H9 (cell line): ENCODE data around the gene MDGA2. TPM values are rescaled to one million over a fixed set of nuclear protein-coding genes. Genes with fewer than 3 reads are reported as not detected.
"Not testable (repeated sequence)": the region's sequence is repeated elsewhere in the genome, so short reads cannot be mapped to it uniquely, and the experiment has no call there.

Experiments used
- DNase-seq: peaks from one replicate; pipeline ENCODE4 v3.0.0-alpha.2; 2017
- H2AFZ ChIP-seq: one replicate; pipeline ENCODE4 v1.6.1; 2013; ENCODE audit warnings: mild to moderate bottlenecking, low read length, control low read depth, moderate library complexity
- H2AK5ac ChIP-seq: 2 replicates; pipeline ENCODE4 v1.6.1; 2013; ENCODE audit warnings: low read length, control low read depth, mixed read lengths; ENCODE audit not compliant: insufficient read length
- H2BK120ac ChIP-seq: one replicate; pipeline ENCODE4 v1.6.1; 2013; ENCODE audit warnings: low read depth, mild to moderate bottlenecking, low read length, control low read depth, inconsistent platforms; ENCODE audit not compliant: poor library complexity, severe bottlenecking
- H2BK12ac ChIP-seq: 2 replicates; pipeline ENCODE4 v1.6.1; 2013; ENCODE audit warnings: low read length, control low read depth, mixed read lengths, low read depth; ENCODE audit not compliant: insufficient read length
- H2BK15ac ChIP-seq: 2 replicates; pipeline ENCODE4 v1.6.1; 2013; ENCODE audit warnings: low read depth, low read length, control low read depth
- H2BK20ac ChIP-seq: one replicate; pipeline ENCODE4 v1.6.1; 2013; ENCODE audit warnings: low read depth, mild to moderate bottlenecking, low read length, control low read depth, inconsistent platforms; ENCODE audit not compliant: poor library complexity, severe bottlenecking
- H2BK5ac ChIP-seq: 2 replicates; pipeline ENCODE4 v1.6.1; 2013; ENCODE audit warnings: low read length, control low read depth, mixed read lengths; ENCODE audit not compliant: insufficient read length
- H3K14ac ChIP-seq: 2 replicates; pipeline ENCODE4 v1.6.1; 2013; ENCODE audit warnings: low read length, control low read depth; ENCODE audit not compliant: insufficient read depth
- H3K18ac ChIP-seq: 2 replicates; pipeline ENCODE4 v1.6.1; 2013; ENCODE audit warnings: low read depth, mild to moderate bottlenecking, mixed read lengths, low read length, control low read depth; ENCODE audit not compliant: insufficient read length
- H3K23ac ChIP-seq: 2 replicates; pipeline ENCODE4 v1.6.1; 2013; ENCODE audit warnings: low read length, control low read depth, mixed read lengths, low read depth; ENCODE audit not compliant: insufficient read length
- H3K23me2 ChIP-seq: 2 replicates; pipeline ENCODE4 v1.6.1; 2013; ENCODE audit warnings: low read depth, mild to moderate bottlenecking, mixed read lengths, low read length, control low read depth; ENCODE audit not compliant: insufficient read length, poor library complexity, severe bottlenecking
- H3K27ac ChIP-seq: 2 replicates; pipeline ENCODE4 v1.5.1; 2013; ENCODE audit warnings: low read length, control low read depth, mixed read lengths, low read depth; ENCODE audit not compliant: insufficient read length
- H3K27me3 ChIP-seq: 2 replicates; pipeline ENCODE4 v1.6.1; 2013; ENCODE audit warnings: low read length, control low read depth, inconsistent platforms; ENCODE audit not compliant: insufficient read depth
- H3K4ac ChIP-seq: 2 replicates; pipeline ENCODE4 v1.6.1; 2013; ENCODE audit warnings: low read depth, mild to moderate bottlenecking, control low read depth, inconsistent platforms, low read length, moderate library complexity
- H3K4me1 ChIP-seq: 2 replicates; pipeline ENCODE4 v1.6.1; 2013; ENCODE audit warnings: low read length, control low read depth, inconsistent platforms; ENCODE audit not compliant: insufficient read depth
- H3K4me2 ChIP-seq: 2 replicates; pipeline ENCODE4 v1.6.1; 2013; ENCODE audit warnings: low read length, control low read depth, mixed read lengths; ENCODE audit not compliant: insufficient read length, insufficient read depth
- H3K56ac ChIP-seq: 2 replicates; pipeline ENCODE4 v1.6.1; 2013; ENCODE audit warnings: low read depth, mild to moderate bottlenecking, mixed read lengths, low read length, control low read depth; ENCODE audit not compliant: insufficient read length
- H3K79me1 ChIP-seq: 2 replicates; pipeline ENCODE4 v1.6.1; 2013; ENCODE audit warnings: low read depth, mild to moderate bottlenecking, moderate library complexity, low read length, control low read depth, inconsistent platforms; ENCODE audit not compliant: insufficient read depth, poor library complexity, severe bottlenecking
- H3K79me2 ChIP-seq: 2 replicates; pipeline ENCODE4 v1.6.1; 2013; ENCODE audit warnings: low read length, control low read depth, inconsistent platforms; ENCODE audit not compliant: insufficient read depth
- H3K9ac ChIP-seq: 2 replicates; pipeline ENCODE4 v1.6.1; 2013; ENCODE audit warnings: low read length, control low read depth, mixed read lengths; ENCODE audit not compliant: insufficient read length; ENCODE audit errors: extremely low read depth
- H3K9me3 ChIP-seq: one replicate; pipeline ENCODE4 v1.6.1; 2013; ENCODE audit warnings: low read depth, low read length, inconsistent platforms; ENCODE audit not compliant: control insufficient read depth
- H3T11ph ChIP-seq: one replicate; pipeline ENCODE4 v1.6.1; 2013; ENCODE audit warnings: mild to moderate bottlenecking, low read length, control low read depth, inconsistent platforms
- H4K20me1 ChIP-seq: one replicate; pipeline ENCODE4 v1.6.1; 2013; ENCODE audit not compliant: control insufficient read depth, insufficient read length, insufficient read depth
- H4K5ac ChIP-seq: 2 replicates; pipeline ENCODE4 v1.6.1; 2013; ENCODE audit warnings: low read depth, mild to moderate bottlenecking, mixed read lengths, low read length, control low read depth; ENCODE audit not compliant: insufficient read length
- H4K8ac ChIP-seq: replicated peaks from 2 replicates; pipeline ENCODE4 v1.6.1; 2013; ENCODE audit warnings: low read length, control low read depth, mixed read lengths, low read depth; ENCODE audit not compliant: insufficient read length
- H4K91ac ChIP-seq: 2 replicates; pipeline ENCODE4 v1.6.1; 2013; ENCODE audit warnings: low read depth, mild to moderate bottlenecking, moderate library complexity, mixed read lengths, low read length, control low read depth; ENCODE audit not compliant: insufficient read length
- H3K27ac Mint-ChIP-seq, 3 experiments: 2 replicates in 2 of 3; 3 replicates in 1 of 3; pipeline ENCODE4 v1.8.0; 2020 to 2021; ENCODE audit warnings: mixed read lengths in 3 of 3, mild to moderate bottlenecking in 1 of 3, moderate library complexity in 1 of 3
- H3K27me3 Mint-ChIP-seq: 2 replicates; pipeline ENCODE4 v1.8.0; 2021; ENCODE audit warnings: low read depth, mild to moderate bottlenecking, moderate library complexity, mixed read lengths
- H3K36me3 Mint-ChIP-seq, 3 experiments: 2 replicates in 2 of 3; 3 replicates in 1 of 3; pipeline ENCODE4 v1.8.0; 2020 to 2021; ENCODE audit warnings: low read depth in 3 of 3, mixed read lengths in 3 of 3; ENCODE audit not compliant: insufficient read depth in 1 of 3
- H3K4me1 Mint-ChIP-seq, 2 experiments: 2 replicates each; pipeline ENCODE4 v1.8.0; 2020; ENCODE audit warnings: mixed read lengths in 2 of 2
- H3K4me3 Mint-ChIP-seq, 2 experiments: 2 replicates in 1 of 2; 3 replicates in 1 of 2; pipeline ENCODE4 v1.8.0; 2020 to 2021; ENCODE audit warnings: mild to moderate bottlenecking in 2 of 2, mixed read lengths in 2 of 2, moderate library complexity in 1 of 2
- H3K9me3 Mint-ChIP-seq, 2 experiments: 2 replicates in 1 of 2; 3 replicates in 1 of 2; pipeline ENCODE4 v1.8.0; 2020; ENCODE audit warnings: mild to moderate bottlenecking in 2 of 2, mixed read lengths in 2 of 2, moderate library complexity in 1 of 2
- WGBS: extraction: QIAGEN DNeasy Blood & Tissue Kit; methylation state at CpG from one replicate; pipeline ENCODE4 v1.1.7; 2013; ENCODE audit warnings: missing lambda C conversion rate, low lambda C conversion rate, mixed read lengths; ENCODE audit not compliant: insufficient read length; ENCODE audit errors: extremely low coverage; 5-methylcytosine and 5-hydroxymethylcytosine counted together
- total RNA-seq: library from RNA; stranded (reverse); gene quantifications from 2 replicates; pipeline ENCODE4 v1.2.1, GENCODE V29; 2021
- TF ChIP-seq, protein P1 (sequence below): fragments of 200-600 bp; sonication (generic); conservative IDR thresholded peaks from 3 replicates; pipeline ENCODE4 v1.8.0; 2021; ENCODE audit warnings: antibody characterized with exemption, mild to moderate bottlenecking

Gene MDGA2
- total RNA-seq, 1 experiment from 2014 or later: 1.9 TPM

DNA sequence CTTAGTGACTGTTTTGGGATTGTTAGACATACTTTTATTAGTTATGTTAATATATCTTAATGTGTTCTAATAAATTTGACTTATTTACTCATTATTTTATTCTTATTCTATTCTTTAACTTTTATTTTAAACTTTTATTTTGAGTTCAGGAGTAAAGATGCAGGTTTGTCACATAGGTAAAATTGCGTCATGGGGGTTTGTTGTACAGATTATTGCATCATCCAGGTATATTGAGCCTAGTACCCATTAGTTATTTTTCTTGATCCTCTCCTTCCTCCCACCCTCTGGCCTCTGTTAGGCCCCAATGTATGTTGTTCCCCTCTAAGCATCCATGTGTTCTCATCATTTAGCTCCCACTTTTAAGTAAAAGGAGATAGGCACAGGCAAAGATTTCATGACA, 495.5 kb downstream of the MDGA2 start:
- H3K27ac ChIP-seq: no peak overlapping the region
- H3K27me3 Mint-ChIP-seq: no peaks in the 10 kb centered on the region
- H3K18ac ChIP-seq: no peak overlapping the region
- no peaks in the 10 kb centered on the region for H3K4me1 ChIP-seq
- no peak overlapping the region for H4K5ac ChIP-seq
- no peak overlapping the region for H4K91ac ChIP-seq
- no peak overlapping the region for H2BK5ac ChIP-seq
- no peak overlapping the region for H2BK15ac ChIP-seq
- H3K9ac ChIP-seq: no peak overlapping the region
- no peaks in the 10 kb centered on the region for H3K23me2 ChIP-seq
- H2BK12ac ChIP-seq: no peak overlapping the region
- H2BK120ac ChIP-seq: no peak overlapping the region
- peaks cover 0 to 2% (median 0%) of the 10 kb centered on the region in 3 experiments; a peak in 1 of 7 replicates for H3K36me3 Mint-ChIP-seq
- H4K8ac ChIP-seq: no peak overlapping the region
- DNase-seq: no peak
- H3K4ac ChIP-seq: no peak overlapping the region
- TF ChIP-seq, protein P1, sequence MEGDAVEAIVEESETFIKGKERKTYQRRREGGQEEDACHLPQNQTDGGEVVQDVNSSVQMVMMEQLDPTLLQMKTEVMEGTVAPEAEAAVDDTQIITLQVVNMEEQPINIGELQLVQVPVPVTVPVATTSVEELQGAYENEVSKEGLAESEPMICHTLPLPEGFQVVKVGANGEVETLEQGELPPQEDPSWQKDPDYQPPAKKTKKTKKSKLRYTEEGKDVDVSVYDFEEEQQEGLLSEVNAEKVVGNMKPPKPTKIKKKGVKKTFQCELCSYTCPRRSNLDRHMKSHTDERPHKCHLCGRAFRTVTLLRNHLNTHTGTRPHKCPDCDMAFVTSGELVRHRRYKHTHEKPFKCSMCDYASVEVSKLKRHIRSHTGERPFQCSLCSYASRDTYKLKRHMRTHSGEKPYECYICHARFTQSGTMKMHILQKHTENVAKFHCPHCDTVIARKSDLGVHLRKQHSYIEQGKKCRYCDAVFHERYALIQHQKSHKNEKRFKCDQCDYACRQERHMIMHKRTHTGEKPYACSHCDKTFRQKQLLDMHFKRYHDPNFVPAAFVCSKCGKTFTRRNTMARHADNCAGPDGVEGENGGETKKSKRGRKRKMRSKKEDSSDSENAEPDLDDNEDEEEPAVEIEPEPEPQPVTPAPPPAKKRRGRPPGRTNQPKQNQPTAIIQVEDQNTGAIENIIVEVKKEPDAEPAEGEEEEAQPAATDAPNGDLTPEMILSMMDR: no peak
- no peaks in the 10 kb centered on the region for H3K9me3 ChIP-seq
- no peak overlapping the region for H2AFZ ChIP-seq
- H3K79me1 ChIP-seq: no peaks in the 10 kb centered on the region
- no peaks in the 10 kb centered on the region for H3K27me3 ChIP-seq
- no peaks in the 10 kb centered on the region for H4K20me1 ChIP-seq
- WGBS: no CpG with 5 or more reads among the region's 1 CpG
- no peaks in the 10 kb centered on the region for H3K4me1 Mint-ChIP-seq
- no peak overlapping the region for H3K56ac ChIP-seq
- no peak overlapping the region for H3K4me2 ChIP-seq
- H3K9me3 Mint-ChIP-seq: peaks cover 0 to 6% of the 10 kb centered on the region in 2 experiments; a peak in 1 of 5 replicates
- no peaks in the 10 kb centered on the region for H3K79me2 ChIP-seq
- H3K23ac ChIP-seq: no peak overlapping the region
- H3K27ac Mint-ChIP-seq: peak overlapping the region in 1 of 3 experiments; percentile 19; a peak in 1 of 7 replicates
- H3K14ac ChIP-seq: no peak overlapping the region
- no peak overlapping the region for H2BK20ac ChIP-seq
- no peak overlapping the region for H3T11ph ChIP-seq
- no peak overlapping the region for H2AK5ac ChIP-seq
- H3K4me3 Mint-ChIP-seq: no peak overlapping the region

DNA sequence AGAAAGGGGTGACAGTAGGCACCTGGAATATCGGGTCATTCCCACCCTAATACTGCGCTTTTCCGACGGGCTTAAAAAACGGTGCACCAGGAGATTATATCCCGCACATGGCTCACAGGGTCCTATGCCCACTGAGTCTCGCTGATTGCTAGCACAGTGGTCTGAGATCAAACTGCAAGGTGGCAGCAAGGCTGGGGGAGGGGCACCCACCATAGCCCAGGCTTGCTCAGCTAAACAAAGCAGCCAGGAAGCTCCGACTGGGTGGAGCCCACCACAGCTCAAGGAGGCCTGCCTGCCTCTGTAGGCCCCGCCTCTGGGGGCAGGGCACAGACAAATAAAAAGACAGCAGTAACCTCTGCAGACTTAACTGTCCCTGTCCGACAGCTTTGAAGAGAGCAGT, 503.5 kb downstream of the MDGA2 start:
- H2BK15ac ChIP-seq, H3K79me2 ChIP-seq, H4K8ac ChIP-seq, H2BK20ac ChIP-seq, H3K4me1 Mint-ChIP-seq, H4K20me1 ChIP-seq, H3K9ac ChIP-seq, DNase-seq, H2BK12ac ChIP-seq, H3K27ac ChIP-seq, H2BK120ac ChIP-seq, H3K9me3 ChIP-seq, H3K79me1 ChIP-seq, H2BK5ac ChIP-seq, H3K14ac ChIP-seq, H3K4ac ChIP-seq, H3K23me2 ChIP-seq, H3K23ac ChIP-seq, H2AK5ac ChIP-seq, H3K4me1 ChIP-seq, H3K27ac Mint-ChIP-seq, H3K56ac ChIP-seq, H3K27me3 Mint-ChIP-seq, H4K5ac ChIP-seq, H2AFZ ChIP-seq, H3T11ph ChIP-seq, H3K4me2 ChIP-seq, H3K18ac ChIP-seq, H3K4me3 Mint-ChIP-seq, H4K91ac ChIP-seq, H3K27me3 ChIP-seq: not testable (repeated sequence)
- no CpG with 5 or more reads among the region's 10 CpGs for WGBS
- Mint-ChIP-seq H3K9me3 (peaks cover 34% of the 10 kb centered on the region in 2 experiments), H3K36me3 (peaks cover 13 to 28% (median 20%) of the 10 kb centered on the region in 3 experiments)
